ENCODE data around the gene LPAR2.

DNA sequence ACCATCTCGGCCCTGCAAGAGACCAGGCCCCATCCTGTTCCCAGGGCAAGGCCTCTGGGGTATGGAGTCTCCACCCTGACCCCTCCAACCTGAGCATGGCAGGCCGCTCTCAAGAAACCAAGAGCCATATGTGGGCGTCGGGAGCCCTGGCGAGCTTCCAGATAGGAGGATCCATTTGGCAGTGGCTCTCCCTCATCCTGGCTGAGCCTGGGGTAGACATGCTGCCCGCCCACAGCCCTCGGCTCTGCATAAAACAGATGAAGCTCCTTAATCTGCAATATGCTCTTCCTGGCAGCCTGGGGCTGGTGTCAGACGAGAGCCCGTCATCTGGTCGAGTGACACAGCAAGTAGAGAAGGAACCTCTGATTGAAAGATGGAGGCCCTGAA is 29.4 kb upstream of the LPAR2 start:
- TF ChIP-seq EZH2 (optimal IDR thresholded peaks at IDR 0.05; ENCODE audit: low read depth, low read length) (no peak), CTCF (IDR thresholded peaks at IDR 0.05; ENCODE audit: low read length) (no peak), EZH2phosphoT487 (IDR thresholded peaks at IDR 0.05; ENCODE audit: low read length) (no peak)

All from MM.1S (cell line).